SJCRH30 (cell line): ENCODE results near the gene PHF19. TPM values are rescaled to one million over a fixed set of nuclear protein-coding genes. Genes with fewer than 3 reads are reported as not detected.

Experiments used
- DNase-seq, 2 experiments: peaks; one replicate each; pipeline ENCODE4 v3.0.0-alpha.2; 2015 to 2020
- H3K27ac ChIP-seq: fragments of 250-450 bp; sonication (Bioruptor Pico); 2 replicates; pipeline ENCODE4 v1.5.1; 2020; ENCODE audit warnings: mild to moderate bottlenecking, moderate library complexity
- H3K27me3 ChIP-seq: fragments of 250-450 bp; sonication (Bioruptor Pico); 2 replicates; pipeline ENCODE4 v1.5.1; 2020; ENCODE audit warnings: mild to moderate bottlenecking, moderate library complexity
- H3K36me3 ChIP-seq: fragments of 250-450 bp; sonication (Bioruptor Pico); 2 replicates; pipeline ENCODE4 v1.5.1; 2020; ENCODE audit warnings: mild to moderate bottlenecking, moderate library complexity
- H3K4me1 ChIP-seq: fragments of 250-450 bp; sonication (Bioruptor Pico); 2 replicates; pipeline ENCODE4 v1.5.1; 2020; ENCODE audit warnings: mild to moderate bottlenecking, moderate library complexity
- H3K4me3 ChIP-seq: fragments of 250-450 bp; sonication (Bioruptor Pico); 2 replicates; pipeline ENCODE4 v1.5.1; 2020; ENCODE audit warnings: mild to moderate bottlenecking, moderate library complexity
- H3K9me3 ChIP-seq: fragments of 250-450 bp; sonication (Bioruptor Pico); replicated peaks from 2 replicates; pipeline ENCODE4 v1.5.1; 2020; ENCODE audit warnings: mild to moderate bottlenecking, moderate library complexity
- total RNA-seq: library from RNA; depleted of rRNA; stranded (reverse); fragments of >200 nt; shearing (Covaris generic); gene quantifications from 2 replicates; pipeline ENCODE4 v1.2.3, GENCODE V29; 2014

Gene PHF19
- total RNA-seq, 1 experiment from 2014 or later = 24.1 TPM

- H3K36me3 ChIP-seq = no peaks in the 10 kb centered on the region
- H3K27me3 ChIP-seq = no peaks in the 10 kb centered on the region
- H3K9me3 ChIP-seq = no peaks in the 10 kb centered on the region
- no peaks in the 10 kb centered on the region for H3K4me1 ChIP-seq
- no peak for DNase-seq
- no peak overlapping the region for H3K27ac ChIP-seq
- no peak overlapping the region for H3K4me3 ChIP-seq
These were observed 25.9 kb upstream of the PHF19 start for GRCh38 chr9:120902569-120903535.

GRCh38 chr9:120901755-120902568 lies 25.0 kb upstream of the PHF19 start:
- Histone ChIP-seq H3K9me3 (no peaks in the 10 kb centered on the region), H3K27me3 (no peaks in the 10 kb centered on the region), H3K27ac (no peak overlapping the region), H3K4me1 (peaks cover 3% of the 10 kb centered on the region), H3K4me3 (no peak overlapping the region), H3K36me3 (no peaks in the 10 kb centered on the region)
- DNase-seq = no peak

DNA sequence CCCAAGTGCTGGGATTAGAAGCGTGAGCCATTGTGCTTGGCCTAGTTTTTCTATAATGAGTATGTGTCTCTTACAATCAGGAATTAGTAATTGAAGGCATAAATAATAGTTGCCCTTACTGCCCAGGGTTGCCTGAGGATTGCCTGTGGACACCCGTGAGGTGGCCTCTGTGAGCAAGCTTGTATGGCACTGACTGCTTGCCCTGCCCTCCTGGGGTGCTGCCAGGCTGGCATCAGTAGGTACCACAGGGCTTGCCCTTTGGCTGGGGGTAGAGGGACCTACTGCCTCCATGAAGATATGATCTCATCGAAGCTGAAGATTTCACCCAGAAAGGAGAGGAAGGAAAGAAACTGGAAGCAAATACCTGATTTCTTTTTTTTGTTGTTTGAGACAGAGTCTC lies 23.8 kb upstream of the PHF19 start:
- H3K9me3 ChIP-seq = no peaks in the 10 kb centered on the region
- H3K27ac ChIP-seq = no peak overlapping the region
- H3K4me1 ChIP-seq = peaks cover 7% of the 10 kb centered on the region
- H3K36me3 ChIP-seq = no peaks in the 10 kb centered on the region
- no peak for DNase-seq
- no peaks in the 10 kb centered on the region for H3K27me3 ChIP-seq
- no peak overlapping the region for H3K4me3 ChIP-seq

DNA sequence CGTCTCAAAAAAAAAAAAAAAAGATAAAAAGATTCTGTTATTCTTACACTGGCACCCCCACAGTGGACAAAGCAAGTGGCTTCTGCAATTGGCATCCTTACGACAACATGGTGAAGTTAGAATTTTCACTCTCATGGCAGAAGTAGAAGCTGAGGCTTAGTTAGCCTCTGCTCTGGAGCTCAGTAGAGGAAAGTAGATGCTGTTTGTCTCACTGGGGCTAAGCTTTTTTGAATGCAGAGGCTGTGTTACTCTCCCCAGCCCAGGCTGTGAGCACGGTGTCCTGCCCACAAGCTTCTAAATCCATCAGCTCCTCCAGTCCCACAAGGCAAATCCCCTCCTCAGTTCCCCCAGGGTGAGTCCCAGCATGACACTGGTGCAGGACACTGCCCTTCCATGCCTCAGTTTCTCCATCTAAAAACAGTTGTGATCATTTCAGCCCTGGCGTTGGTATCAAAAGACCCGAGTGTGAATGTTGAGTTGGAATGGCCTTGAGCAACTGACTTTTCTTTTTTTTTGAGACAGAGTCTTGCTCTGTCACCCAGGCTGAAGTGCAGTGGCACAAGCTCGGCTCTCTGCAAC lies 22.6 kb upstream of the PHF19 start:
- H3K4me1 ChIP-seq = peaks cover 7% of the 10 kb centered on the region
- H3K27ac ChIP-seq = no peak overlapping the region
- no peak for DNase-seq
- no peaks in the 10 kb centered on the region for H3K9me3 ChIP-seq
- no peaks in the 10 kb centered on the region for H3K27me3 ChIP-seq
- no peak overlapping the region for H3K4me3 ChIP-seq
- no peaks in the 10 kb centered on the region for H3K36me3 ChIP-seq

GRCh38 chr9:120898396-120898795 lies 21.4 kb upstream of the PHF19 start:
- no peak overlapping the region for H3K27ac ChIP-seq
- H3K36me3 ChIP-seq = no peaks in the 10 kb centered on the region
- H3K4me1 ChIP-seq = peaks cover 9% of the 10 kb centered on the region
- H3K27me3 ChIP-seq = no peaks in the 10 kb centered on the region
- DNase-seq = no peak
- H3K4me3 ChIP-seq = no peak overlapping the region
- no peaks in the 10 kb centered on the region for H3K9me3 ChIP-seq

DNA sequence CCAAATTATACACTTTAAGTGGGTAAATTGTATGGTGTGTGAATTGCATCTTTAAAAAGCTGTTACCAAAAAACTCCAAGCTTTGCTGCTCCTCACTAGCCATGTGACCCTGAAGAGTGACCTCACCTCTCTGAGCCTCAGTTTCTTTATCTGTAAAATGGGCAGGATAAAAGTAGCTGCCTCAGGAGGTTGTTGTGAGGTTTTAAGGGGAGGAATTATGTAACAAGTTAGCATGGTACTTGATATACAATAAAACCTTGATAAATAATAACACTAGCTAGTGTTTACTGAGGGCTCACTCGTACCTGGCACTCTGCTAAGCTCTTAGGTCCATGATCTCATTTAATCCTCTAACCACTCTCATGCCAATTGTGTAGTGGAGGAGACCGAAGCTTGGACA lies 19.0 kb upstream of the PHF19 start:
- Histone ChIP-seq H3K27ac (no peak overlapping the region), H3K36me3 (no peaks in the 10 kb centered on the region), H3K4me1 (peaks cover 32% of the 10 kb centered on the region), H3K27me3 (no peaks in the 10 kb centered on the region), H3K9me3 (no peaks in the 10 kb centered on the region), H3K4me3 (no peak overlapping the region)
- DNase-seq = no peak

DNA sequence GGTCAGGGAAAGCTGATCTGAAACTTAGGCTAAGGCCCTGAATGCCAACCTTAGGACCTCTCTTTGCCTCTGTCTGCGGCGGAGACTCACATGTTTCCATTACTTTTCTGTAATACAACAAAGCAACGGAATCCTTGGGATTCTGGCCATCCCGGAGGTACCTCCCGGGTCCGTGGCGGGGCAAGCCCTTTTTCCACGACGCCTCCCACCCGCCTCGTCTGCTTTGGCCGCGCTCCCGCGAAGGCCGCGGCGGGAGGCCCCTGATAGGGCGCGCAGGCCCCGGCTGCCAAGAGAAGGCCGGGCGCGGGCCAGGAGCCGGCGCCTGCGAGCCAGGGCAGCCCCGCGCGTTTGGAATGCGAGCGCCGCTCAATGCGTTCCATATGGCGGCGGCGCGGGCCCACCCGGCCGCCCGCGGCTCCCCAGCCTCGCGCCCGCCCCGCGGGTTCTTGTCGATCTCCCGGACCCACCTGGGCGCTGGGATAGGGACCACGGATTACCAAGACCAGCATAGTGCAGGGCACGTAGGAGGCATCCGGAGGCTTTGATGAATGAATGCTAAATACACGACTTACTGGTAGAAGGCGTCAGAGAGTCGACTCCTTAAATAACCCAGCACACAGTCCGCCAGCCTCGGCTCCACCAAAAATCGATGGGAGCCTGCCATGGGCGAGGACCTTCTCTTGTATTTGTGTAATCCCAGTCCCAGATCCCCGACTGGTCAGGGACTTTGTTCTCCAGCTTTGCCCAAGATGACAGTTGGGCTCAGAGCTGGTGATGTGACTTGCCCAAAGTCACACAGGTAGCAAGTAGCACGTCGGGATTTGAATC lies 17.5 kb upstream of the PHF19 start:
- Histone ChIP-seq H3K9me3 (no peaks in the 10 kb centered on the region), H3K27me3 (no peaks in the 10 kb centered on the region), H3K4me3 (no peak overlapping the region), H3K4me1 (peaks cover 32% of the 10 kb centered on the region), H3K36me3 (no peaks in the 10 kb centered on the region), H3K27ac (no peak overlapping the region)
- DNase-seq = no peak

- no peak overlapping the region for H3K27ac ChIP-seq
- H3K27me3 ChIP-seq = no peaks in the 10 kb centered on the region
- H3K4me1 ChIP-seq = peaks cover 32% of the 10 kb centered on the region
- no peak overlapping the region for H3K4me3 ChIP-seq
- H3K9me3 ChIP-seq = no peaks in the 10 kb centered on the region
- no peaks in the 10 kb centered on the region for H3K36me3 ChIP-seq
- no peak for DNase-seq
These were observed 16.8 kb upstream of the PHF19 start for GRCh38 chr9:120893611-120894307.

DNA sequence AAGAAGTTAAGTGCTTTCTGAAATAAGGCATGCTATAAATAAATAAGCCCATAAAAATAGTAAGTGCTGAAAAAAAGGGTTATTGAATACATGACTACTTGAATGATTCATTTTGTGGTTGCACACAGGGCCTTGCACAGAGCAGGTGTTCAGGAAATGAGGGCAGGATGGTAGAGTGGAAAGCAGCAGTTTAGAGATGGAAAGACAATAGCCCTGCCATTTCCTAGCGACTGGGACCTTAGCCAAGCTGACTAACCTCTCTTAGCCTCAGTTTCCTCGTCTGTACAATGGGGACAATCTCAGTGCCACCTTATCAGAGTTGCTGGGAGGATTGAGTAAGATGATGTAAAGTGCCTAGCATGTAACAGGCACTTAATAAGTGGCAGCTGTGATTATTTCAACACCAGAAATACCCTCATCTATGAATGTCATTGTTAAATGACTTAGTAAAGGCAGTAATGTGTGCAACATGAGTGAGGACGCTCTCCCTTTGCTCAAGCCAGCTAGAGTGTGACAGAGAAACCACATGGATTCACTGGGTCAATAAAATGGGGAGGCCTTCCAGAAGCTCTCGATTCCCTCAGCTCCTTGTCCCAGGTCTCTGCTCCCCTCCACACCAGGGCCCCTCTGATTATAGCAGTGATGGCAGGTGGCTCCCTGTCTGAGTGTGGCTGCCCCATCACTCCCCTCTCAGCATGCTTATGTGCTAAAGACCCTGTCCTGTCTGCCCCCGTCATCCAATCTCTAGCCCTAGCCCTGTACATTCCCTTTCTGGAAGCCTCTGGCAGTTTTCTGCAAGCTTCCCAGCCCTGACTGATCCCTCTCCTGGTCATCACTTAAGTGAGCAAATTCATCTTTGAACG lies 16.0 kb upstream of the PHF19 start:
- peak; percentile 81 to 86 for DNase-seq
- no peaks in the 10 kb centered on the region for H3K9me3 ChIP-seq
- H3K4me3 ChIP-seq = no peak overlapping the region
- peaks cover 32% of the 10 kb centered on the region for H3K4me1 ChIP-seq
- no peaks in the 10 kb centered on the region for H3K36me3 ChIP-seq
- H3K27ac ChIP-seq = peak overlapping the region; percentile 51
- H3K27me3 ChIP-seq = no peaks in the 10 kb centered on the region

GRCh38 chr9:120891884-120892747 lies 15.1 kb upstream of the PHF19 start:
- Histone ChIP-seq H3K36me3 (no peaks in the 10 kb centered on the region), H3K9me3 (no peaks in the 10 kb centered on the region), H3K27me3 (no peaks in the 10 kb centered on the region), H3K4me3 (no peak overlapping the region), H3K27ac (peak overlapping the region; percentile 51), H3K4me1 (peaks cover 30% of the 10 kb centered on the region)
- peak; percentile 40 to 57 for DNase-seq

- peak; percentile 38 to 44 for DNase-seq
- Histone ChIP-seq H3K9me3 (no peaks in the 10 kb centered on the region), H3K36me3 (no peaks in the 10 kb centered on the region), H3K4me3 (no peak overlapping the region), H3K27me3 (no peaks in the 10 kb centered on the region), H3K4me1 (peaks cover 25% of the 10 kb centered on the region), H3K27ac (no peak overlapping the region)
These were observed 14.4 kb upstream of the PHF19 start for GRCh38 chr9:120891245-120891883.
